ENCODE results near the gene ASPSCR1. TPM values are rescaled to one million over a fixed set of nuclear protein-coding genes. Genes with fewer than 3 reads are reported as not detected.

Gene ASPSCR1
- total and polyA plus RNA-seq, 2 of the 13 experiments (the other 11 are each of a cell fraction or from before 2014, with no cell fraction given): 274 to 314 TPM

GRCh38 chr17:82022981-82023446, 45.6 kb downstream of the ASPSCR1 start, which contains the start of gene LRRC45 (continued):
- TF ChIP-seq, protein P1, sequence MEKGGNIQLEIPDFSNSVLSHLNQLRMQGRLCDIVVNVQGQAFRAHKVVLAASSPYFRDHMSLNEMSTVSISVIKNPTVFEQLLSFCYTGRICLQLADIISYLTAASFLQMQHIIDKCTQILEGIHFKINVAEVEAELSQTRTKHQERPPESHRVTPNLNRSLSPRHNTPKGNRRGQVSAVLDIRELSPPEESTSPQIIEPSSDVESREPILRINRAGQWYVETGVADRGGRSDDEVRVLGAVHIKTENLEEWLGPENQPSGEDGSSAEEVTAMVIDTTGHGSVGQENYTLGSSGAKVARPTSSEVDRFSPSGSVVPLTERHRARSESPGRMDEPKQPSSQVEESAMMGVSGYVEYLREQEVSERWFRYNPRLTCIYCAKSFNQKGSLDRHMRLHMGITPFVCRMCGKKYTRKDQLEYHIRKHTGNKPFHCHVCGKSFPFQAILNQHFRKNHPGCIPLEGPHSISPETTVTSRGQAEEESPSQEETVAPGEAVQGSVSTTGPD (CRISPR knock-in tag; IDR thresholded peaks at IDR 0.05): no peak
- TF ChIP-seq ZNF232 (CRISPR knock-in tag; IDR thresholded peaks at IDR 0.05; ENCODE audit: borderline replicate concordance) (no peak), GATAD2A (CRISPR knock-in tag; IDR thresholded peaks at IDR 0.05) (0 out of 2 replicates have a peak, but pooled peaks have one; percentile 2), POLR2AphosphoS5 (IDR thresholded peaks at IDR 0.05; ENCODE audit: low read depth, low read length) (no peak), ZNF543 (CRISPR knock-in tag; IDR thresholded peaks at IDR 0.05) (0 out of 2 replicates have a peak, but pooled peaks have one; percentile 15), MIXL1 (CRISPR knock-in tag; IDR thresholded peaks at IDR 0.05) (no peak), MYC (CRISPR knock-in tag; IDR thresholded peaks at IDR 0.05; ENCODE audit: borderline replicate concordance) (no peak), REPIN1 (CRISPR knock-in tag; IDR thresholded peaks at IDR 0.05; ENCODE audit: borderline replicate concordance, low read depth) (no peak), TBL1XR1 (IDR thresholded peaks at IDR 0.05; ENCODE audit: borderline replicate concordance, low read length, partially characterized antibody) (no peak), PHF20 (CRISPR knock-in tag; IDR thresholded peaks at IDR 0.05) (peak; percentile 22; the same call in 1 of the 2 replicates), HOMEZ (CRISPR knock-in tag; IDR thresholded peaks at IDR 0.05; ENCODE audit: low read depth) (no peak), ZNF777 (CRISPR knock-in tag; IDR thresholded peaks at IDR 0.05) (no peak), ATF1 (CRISPR knock-in tag; IDR thresholded peaks at IDR 0.05) (no peak), LCORL (IDR thresholded peaks at IDR 0.05) (no peak), LCORL (CRISPR knock-in tag; IDR thresholded peaks at IDR 0.05) (no peak), ZNF230 (CRISPR knock-in tag; IDR thresholded peaks at IDR 0.05) (no peak), JARID2 (CRISPR knock-in tag; IDR thresholded peaks at IDR 0.05; ENCODE audit: insufficient replicate concordance) (no peak), PRPF4 (IDR thresholded peaks at IDR 0.05; ENCODE audit: low read depth, low read length, poor library complexity, severe bottlenecking) (no peak)
- TF ChIP-seq, protein P2, sequence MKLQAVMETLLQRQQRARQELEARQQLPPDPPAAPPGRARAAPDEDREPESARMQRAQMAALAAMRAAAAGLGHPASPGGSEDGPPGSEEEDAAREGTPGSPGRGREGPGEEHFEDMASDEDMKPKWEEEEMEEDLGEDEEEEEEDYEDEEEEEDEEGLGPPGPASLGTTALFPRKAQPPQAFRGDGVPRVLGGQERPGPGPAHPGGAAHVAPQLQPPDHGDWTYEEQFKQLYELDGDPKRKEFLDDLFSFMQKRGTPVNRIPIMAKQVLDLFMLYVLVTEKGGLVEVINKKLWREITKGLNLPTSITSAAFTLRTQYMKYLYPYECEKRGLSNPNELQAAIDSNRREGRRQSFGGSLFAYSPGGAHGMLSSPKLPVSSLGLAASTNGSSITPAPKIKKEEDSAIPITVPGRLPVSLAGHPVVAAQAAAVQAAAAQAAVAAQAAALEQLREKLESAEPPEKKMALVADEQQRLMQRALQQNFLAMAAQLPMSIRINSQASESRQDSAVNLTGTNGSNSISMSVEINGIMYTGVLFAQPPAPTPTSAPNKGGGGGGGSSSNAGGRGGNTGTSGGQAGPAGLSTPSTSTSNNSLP (IDR thresholded peaks at IDR 0.05; ENCODE audit: low read depth, low read length): no peak
- TF ChIP-seq, protein P3, sequence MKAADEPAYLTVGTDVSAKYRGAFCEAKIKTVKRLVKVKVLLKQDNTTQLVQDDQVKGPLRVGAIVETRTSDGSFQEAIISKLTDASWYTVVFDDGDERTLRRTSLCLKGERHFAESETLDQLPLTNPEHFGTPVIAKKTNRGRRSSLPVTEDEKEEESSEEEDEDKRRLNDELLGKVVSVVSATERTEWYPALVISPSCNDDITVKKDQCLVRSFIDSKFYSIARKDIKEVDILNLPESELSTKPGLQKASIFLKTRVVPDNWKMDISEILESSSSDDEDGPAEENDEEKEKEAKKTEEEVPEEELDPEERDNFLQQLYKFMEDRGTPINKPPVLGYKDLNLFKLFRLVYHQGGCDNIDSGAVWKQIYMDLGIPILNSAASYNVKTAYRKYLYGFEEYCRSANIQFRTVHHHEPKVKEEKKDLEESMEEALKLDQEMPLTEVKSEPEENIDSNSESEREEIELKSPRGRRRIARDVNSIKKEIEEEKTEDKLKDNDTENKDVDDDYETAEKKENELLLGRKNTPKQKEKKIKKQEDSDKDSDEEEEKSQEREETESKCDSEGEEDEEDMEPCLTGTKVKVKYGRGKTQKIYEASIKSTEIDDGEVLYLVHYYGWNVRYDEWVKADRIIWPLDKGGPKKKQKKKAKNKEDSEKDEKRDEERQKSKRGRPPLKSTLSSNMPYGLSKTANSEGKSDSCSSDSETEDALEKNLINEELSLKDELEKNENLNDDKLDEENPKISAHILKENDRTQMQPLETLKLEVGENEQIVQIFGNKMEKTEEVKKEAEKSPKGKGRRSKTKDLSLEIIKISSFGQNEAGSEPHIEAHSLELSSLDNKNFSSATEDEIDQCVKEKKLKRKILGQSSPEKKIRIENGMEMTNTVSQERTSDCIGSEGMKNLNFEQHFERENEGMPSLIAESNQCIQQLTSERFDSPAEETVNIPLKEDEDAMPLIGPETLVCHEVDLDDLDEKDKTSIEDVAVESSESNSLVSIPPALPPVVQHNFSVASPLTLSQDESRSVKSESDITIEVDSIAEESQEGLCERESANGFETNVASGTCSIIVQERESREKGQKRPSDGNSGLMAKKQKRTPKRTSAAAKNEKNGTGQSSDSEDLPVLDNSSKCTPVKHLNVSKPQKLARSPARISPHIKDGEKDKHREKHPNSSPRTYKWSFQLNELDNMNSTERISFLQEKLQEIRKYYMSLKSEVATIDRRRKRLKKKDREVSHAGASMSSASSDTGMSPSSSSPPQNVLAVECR (CRISPR knock-in tag; IDR thresholded peaks at IDR 0.05; ENCODE audit: borderline replicate concordance): peak; percentile 45; the same call in 1 of the 2 replicates
- TF ChIP-seq, protein P4, sequence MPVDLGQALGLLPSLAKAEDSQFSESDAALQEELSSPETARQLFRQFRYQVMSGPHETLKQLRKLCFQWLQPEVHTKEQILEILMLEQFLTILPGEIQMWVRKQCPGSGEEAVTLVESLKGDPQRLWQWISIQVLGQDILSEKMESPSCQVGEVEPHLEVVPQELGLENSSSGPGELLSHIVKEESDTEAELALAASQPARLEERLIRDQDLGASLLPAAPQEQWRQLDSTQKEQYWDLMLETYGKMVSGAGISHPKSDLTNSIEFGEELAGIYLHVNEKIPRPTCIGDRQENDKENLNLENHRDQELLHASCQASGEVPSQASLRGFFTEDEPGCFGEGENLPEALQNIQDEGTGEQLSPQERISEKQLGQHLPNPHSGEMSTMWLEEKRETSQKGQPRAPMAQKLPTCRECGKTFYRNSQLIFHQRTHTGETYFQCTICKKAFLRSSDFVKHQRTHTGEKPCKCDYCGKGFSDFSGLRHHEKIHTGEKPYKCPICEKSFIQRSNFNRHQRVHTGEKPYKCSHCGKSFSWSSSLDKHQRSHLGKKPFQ (CRISPR knock-in tag; IDR thresholded peaks at IDR 0.05; ENCODE audit: insufficient replicate concordance): no peak
